ENCODE data around the gene CKB.
"Not testable (repeated sequence)": the region's sequence is repeated elsewhere in the genome, so short reads cannot be mapped to it uniquely, and the experiment has no call there.

The CKB gene

DNA sequence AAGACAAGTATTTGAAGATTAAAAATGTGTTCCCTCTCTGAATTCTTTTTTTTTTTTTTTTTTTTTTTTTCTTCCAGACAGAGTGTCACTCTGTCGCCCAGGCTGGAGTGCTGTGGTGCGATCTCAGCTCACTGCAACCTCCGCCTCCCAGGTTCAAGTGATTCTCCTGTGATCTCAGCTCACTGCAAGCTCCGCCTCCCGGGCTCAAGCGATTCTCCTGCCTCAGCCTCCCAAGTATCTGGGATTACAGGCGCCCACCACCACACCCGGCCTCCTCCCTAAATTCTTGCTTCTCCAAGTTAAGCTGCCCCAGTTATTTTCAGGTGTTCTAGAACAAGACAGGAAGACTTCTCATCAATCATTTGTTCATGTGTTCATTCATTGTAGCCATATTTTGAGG is 10.4 kb downstream of the CKB start:
- not testable (repeated sequence) for DNase-seq (ENCODE audit: low spot score)

DNA sequence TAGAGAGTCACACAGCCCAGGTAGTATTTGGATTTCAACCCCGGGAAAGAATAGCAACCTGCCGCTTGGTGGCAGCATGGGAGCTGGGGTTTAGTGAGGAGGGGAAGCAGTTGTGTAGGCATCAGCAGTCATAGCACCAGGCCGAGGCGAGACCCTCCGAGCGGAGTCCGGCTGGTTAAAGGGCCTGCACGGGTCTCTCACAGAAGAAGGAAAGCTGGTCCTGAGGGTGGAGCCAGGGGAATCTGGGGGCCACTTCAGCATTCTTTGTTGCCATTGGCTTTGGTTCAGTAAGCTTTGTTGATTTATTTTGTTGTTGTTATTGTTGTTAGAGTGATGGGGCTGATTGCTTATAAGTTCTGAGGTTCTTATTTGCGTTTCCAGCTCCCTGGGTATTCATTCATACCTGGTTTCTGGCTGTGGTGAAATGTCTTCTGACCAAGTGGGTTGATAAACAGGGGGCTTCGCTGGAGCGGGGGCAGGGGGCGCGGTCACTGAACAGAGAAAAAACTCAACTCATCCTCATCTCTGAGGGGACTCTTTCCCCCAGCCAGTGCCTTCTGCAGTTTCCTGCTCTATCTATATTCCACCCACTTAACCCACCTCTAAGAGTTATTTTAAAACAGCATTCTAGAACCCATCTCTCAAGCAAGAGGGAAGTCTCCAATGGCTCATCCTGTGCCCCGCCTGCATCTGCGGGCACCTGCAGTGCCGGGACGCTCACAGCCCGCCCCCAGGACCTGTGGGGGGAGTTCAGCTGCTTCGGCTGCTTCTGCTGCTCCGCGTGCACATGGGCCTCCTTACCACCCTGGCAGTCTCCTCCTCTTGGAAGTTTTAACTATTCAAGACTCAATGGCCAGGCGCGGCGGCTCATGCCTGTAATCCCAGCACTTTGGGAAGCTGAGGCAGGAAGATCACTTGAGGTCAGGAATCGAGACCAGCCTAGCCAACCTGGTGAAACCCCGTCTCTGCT is 11.6 kb downstream of the CKB start:
- DNase-seq (ENCODE audit: low spot score): no peak

DNA sequence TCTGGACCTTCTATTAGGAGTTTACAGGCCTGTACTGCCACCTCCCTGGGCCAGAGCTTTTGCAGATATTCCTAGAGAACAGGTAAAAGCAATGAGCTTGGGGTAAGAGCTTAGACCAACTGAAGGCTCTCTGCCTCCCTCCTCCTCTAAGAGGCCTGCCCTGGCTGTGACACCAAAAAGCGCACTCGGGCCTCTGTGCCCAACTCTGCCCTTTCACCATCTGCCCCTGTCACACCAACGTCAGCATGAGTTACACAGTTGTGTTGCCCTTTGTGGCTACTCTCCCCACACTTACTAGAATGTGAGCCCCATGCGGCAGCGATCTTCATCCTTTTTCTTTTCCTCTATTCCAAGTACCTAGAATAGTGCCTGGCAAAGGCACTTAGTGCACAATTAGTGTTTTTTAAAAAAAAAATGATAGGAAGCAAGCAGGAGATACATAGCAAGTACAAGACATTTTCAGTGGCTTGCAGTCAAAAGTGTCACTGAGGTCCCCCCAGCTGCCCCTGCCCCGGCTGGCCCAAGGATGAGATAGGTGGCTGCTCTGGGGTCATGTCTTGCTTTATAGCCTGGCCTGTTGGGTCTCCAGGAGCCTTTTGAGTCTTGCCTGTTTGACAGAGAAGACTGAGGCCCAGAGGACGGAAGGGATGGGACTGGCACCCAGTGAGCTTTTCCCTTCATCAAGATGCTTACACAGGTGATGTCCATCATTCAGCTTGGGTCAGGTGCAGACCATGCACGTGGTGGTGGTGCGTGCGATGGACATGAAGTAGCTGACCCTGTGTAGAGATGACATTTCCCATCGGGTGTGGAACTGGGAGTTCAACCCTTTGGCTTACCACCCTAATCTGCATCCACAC is 12.5 kb downstream of the CKB start:
- no peak for DNase-seq (ENCODE audit: low spot score)

DNA sequence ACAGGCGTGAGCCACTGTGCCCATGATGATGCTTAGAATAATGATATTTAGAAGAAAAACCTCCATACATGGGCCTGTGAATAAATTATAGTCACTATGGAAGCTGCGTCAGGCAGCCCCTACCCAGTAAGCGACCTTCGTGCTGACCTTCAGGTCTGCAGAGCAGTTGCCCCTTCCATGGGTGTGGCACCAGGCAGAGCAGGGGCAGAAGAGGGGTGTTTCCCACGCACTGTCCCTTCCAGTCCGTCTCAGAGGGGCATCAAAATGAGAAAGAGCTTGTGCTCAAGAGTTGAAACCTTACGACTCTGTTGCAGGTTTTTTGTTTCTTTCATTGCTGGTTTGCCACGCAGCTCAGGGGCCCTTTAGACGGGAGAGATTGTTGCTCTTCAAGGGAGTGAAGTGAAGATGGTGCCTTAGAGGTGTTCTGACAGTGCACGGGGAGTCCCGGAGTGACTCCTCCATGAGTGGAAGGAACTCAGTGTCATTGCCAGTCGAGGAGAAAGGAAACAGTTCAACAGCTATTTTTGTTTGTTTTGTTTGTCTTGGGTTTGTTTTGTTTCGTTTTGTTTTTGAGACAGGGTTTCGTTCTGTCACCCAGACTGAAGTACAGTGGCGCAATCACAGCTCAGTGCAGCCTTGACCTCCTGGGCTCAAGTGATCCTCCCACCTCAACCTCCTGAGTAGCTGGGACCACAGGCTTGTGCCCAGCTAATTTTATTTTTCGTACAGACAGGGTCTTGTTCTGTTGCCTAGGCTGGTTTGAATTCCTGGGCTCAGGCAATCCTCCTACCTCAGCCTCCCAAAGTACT is 13.9 kb downstream of the CKB start:
- DNase-seq (ENCODE audit: low spot score): no peak

DNA sequence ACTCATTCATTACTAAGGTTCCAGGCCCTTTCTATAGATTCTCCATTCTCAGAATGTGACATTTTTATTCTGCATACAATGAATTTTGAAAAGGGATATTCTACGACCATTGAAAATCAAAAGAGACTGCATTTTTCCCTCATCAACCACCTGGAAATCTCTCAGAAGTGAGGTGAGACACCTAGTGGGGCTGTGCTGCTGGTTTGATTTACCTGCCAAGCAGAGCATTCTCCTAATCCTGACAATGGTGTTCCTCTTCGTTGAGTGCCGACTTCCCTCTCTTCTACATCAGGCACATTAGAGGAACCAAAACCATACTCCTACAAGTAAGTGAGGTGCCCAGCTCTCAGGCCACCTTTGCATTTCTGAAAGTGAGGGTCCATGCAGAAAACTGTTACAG is 14.9 kb downstream of the CKB start:
- no peak for DNase-seq (ENCODE audit: low spot score)

DNA sequence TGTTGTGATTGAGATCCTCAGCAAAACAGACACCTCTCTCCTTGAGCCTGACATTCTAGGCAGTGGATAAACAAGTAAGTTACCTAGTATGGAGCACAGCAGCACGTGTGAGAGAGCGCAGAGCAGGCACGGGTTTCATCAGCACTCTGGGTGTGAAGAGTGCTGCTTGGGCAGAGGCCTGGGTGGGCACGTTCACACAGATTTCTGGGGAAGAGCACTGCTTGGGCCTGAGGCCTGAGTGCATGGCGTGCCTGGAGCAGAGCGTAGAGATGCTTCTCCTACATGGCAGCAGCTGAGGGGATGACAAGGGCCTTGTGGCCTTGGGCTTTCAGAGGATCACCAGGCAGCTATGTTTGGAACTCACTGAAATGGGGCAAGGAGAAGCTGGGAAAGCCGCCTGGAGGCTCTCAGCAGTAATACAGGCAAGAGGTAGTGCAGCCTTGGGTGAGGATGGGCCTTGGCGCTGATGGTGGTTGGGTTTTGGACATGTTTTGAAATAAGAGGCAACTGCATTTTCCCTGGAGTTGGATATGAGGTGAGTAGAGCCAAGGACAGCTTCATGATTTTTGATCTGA is 17.6 kb downstream of the CKB start:
- DNase-seq (ENCODE audit: low spot score): no peak

DNA sequence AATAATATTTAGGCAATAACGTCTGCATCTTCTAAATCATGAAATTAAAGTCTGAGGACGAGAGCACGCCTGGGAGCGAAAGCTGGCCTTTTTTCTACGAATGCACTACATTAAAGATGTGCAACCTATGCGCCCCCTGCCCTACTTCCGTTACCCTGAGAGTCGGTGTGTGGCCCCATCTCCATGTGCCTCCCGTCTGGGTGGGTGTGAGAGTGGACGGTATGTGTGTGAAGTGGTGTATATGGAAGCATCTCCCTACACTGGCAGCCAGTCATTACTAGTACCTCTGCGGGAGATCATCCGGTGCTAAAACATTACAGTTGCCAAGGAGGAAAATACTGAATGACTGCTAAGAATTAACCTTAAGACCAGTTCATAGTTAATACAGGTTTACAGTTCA is 19.3 kb downstream of the CKB start:
- no peak for DNase-seq (ENCODE audit: low spot score)

DNA sequence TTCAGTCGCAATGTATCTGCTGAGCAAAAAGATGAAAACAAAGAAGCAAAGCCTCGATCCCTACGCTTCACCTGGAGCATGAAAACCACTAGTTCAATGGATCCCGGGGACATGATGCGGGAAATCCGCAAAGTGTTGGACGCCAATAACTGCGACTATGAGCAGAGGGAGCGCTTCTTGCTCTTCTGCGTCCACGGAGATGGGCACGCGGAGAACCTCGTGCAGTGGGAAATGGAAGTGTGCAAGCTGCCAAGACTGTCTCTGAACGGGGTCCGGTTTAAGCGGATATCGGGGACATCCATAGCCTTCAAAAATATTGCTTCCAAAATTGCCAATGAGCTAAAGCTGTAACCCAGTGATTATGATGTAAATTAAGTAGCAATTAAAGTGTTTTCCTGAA is 19.8 kb downstream of the CKB start:
- no peak for DNase-seq (ENCODE audit: low spot score)

DNA sequence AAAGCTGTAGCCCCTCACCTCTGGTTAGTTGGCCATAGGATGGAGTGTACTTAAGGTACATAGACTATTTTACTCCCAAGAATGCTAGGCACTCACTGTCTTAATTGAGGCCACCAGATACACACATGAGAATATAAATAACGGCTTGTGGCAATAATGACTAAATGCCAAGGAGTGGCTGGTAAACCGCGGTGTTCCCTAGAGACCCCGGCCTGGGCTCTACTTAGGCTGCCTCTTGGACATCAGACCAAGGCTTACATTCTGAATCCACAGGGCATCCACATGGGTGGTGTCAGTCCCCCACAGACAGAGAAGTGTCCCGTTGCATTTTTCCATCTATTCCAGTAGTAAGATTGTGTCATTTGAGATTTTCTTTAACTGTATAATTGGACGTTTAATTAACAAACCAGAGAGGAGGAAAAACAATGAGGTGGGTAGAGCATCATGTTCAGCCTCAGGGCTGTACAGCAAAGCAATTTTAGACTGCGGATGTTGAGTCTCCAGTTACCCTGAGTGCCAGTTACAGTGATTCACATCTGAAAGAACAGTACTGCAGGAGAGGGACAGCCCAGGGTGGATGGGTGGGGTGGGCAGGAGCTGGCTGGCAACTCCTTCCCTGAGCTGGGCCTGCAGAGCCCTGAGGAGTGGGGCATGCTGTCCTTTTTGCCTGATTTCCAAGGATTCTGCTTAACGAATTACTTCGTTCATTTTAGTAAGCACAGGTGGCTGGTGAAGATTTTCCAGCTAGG is 20.5 kb downstream of the CKB start:
- no peak for DNase-seq (ENCODE audit: low spot score)

DNA sequence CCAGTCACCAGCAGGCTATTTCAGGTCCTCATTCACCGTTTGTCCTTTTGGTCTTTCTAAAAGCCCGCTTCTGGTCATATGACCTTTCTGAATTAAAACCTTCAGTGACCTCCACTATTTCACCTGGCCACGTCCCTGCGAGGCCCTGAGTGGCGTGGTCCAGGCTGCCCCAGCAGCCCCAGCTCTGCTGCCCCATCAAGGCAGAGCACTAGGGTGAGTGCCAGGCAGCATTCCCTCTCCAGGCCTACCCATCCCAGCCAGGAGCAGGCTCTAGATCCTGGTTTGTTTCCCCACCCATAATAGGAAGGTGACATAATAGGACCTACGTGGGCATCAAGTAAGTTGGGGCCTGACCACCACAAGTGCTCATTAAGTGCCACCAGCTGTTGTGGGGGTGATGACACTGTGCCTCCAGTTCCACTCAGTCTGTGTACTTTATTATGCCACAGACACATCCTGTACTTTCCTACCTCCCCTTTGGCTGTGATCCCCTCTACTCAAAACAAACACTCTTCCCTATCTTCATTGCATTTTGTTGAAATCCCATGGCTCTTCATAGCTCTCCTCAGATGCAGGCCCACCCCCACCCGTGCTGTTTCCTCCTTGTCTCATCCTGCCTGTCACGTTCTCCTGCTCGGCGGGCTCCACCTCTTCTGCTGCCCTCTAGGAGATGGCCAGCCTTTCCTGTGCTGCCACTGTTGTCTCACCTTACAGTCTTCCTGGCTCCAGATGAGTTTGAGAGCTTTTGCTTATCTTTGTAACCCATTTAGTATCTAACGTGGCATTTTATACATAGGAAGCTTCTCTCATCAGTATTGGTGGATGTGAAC is 21.4 kb downstream of the CKB start:
- DNase-seq (ENCODE audit: low spot score): no peak

DNA sequence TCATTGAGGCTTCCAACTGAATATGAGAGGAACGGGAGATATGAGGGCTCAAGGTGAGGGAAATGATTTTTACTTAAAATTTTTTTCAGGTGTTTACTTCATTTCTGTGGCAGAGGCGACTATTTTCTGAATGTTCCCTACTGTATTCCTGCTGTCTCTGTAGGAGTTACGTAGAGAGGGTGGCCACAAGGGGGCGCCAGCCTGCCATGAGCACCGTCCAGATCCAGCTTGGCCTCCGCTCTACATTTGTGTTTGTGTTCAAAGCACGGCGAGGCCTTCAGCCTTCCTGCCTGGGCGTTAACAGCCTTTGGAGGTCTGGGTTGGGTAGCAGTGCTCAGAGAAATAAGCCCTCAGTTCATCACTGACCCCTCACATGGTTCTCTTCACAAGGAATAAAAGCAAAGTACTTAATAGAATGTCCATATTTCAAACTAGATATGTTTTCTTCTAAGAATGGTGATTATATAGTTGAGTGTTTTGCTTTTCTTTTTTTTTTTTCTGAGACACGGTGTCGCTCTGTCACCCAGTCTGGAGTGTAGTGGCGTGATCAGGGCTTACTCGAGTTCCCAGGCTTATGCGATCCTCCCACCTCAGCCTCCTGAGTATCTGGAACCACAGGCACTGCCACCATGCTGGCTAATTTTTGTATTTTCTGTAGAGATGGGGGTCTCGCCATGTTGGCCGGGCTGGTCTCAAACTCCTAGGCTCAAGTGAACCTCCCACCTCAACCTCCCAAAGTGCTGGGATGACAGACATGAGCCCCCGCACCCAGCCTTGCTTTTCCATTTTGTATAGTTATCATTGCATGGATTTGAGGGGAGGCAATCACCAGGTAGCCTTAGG is 22.3 kb downstream of the CKB start:
- peak; percentile 89 for DNase-seq (ENCODE audit: low spot score)

DNA sequence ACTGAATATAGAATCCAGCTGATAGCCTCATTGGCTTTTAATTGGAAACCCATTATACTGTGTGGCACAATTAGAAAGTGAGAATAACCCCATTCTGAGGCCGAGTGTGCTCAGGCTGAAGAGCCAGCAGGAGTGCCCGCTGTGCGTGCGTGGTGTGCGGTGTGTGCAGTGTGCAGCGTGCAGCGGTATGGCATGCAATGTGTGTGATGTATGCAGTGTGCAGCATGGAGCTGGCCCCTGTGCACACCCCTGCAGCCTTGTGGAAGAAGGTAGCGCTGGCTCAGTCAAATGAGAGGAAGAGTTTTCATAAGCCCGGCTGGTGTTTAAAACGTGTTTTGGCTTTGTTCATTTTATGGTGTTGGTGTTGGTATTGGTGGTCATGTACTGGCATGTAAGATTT is 22.9 kb downstream of the CKB start:
- no peak for DNase-seq (ENCODE audit: low spot score)

DNA sequence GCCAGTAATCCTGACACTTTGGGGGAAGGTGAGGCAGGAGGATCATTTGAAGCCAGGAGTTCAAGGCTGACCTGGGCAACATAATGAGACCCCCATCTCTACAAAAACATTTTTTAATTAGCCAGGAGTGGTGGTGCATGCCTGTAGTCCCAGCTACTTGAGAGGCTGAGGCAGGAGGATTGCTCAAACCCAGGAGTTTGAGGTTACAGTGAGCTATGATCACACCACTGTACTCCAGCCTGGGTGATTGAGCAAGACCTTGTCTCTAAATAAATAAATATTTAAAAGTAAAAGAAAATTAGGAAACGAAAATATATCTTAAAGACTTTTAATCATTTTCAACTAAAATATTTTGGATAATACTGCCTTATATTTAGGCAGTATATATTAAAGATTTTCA is 25.9 kb downstream of the CKB start:
- DNase-seq (ENCODE audit: low spot score): no peak

DNA sequence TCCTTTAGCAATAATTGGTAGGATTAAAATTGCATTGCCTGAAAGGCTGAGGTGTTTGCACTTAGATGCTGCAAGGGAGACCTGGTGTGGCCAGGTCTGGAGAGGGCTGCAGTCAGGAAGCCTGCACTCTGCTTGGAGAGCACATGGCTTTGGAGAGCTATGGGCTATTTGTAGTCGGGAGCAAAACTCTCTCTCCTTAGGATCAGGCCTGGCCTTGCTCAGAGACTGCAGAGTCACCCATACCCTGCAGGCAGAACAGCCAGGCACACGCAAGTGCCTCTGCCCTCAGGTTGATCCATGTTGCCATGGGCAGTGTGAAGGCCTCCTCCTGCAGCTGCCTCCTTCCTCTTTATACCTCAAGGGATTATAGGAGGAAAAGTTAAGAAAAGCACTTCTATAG is 26.8 kb downstream of the CKB start:
- DNase-seq (ENCODE audit: low spot score): no peak

DNA sequence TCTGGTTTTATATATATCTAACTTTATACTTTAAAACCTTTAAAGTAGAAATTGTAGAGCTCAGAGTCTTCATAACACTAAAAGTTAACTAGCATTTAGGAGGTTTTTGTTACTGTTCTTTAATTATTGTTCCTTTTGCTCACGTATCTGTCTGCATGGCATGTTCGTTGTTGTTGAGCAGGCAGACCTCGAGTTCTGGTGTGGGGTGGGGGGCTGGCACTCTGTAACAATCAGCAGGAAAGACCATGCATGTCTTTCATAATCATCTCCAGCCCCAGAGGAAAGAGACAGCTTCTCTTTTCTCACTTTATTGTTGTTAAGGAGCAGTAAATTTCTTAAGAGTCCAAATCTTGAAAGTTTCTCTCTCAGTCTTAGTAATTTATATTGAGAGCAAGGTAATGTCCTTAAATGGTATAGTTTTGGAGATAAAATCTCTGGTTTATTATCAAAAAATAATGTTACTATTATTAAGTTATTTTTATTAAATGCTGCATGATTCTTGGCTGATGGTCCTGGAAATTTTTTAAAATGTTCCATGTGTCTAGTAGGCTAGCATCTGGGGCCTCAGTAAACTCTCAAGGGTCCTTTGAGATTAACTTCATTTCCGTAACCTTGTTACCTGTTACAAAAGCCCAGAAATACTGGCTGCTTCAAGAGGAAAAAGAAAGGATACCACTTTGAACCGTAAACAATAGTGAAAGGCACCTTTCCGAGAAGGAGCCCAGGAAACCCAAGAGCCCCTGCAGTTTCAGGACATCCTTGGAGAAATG is 30.3 kb downstream of the CKB start:
- no peak for DNase-seq (ENCODE audit: low spot score)

DNA sequence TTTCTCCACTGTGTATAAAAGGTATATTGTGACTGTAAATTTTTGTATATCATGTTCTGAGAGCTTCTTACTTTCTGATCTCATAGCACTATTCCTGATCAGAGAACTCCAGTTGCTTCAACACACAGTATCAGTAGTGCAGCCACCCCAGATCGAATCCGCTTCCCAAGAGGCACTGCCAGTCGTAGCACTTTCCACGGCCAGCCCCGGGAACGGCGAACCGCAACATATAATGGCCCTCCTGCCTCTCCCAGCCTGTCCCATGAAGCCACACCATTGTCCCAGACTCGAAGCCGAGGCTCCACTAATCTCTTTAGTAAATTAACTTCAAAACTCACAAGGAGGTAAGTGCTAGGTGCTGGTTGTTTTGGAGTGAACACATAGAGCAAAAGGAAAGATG is 30.9 kb downstream of the CKB start:
- no peak for DNase-seq (ENCODE audit: low spot score)

DNA sequence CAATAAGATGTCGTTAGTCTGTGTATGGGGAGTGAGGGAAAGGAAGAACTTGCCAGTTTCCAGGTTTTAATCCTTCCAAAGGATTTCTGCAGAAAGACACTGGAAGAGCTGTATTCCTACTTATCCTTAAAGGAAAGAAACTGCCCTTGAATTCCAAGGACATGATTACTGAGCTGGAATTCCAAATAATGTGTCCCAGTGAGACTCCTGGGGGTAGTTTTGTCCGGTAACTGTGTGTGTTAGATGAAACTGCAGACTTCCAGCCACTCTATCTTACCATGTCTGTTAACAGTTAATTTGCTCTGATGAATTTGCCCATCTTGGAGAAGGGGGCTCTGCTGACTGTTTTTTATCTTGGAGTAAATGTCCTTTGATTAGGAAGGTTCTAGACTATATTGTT is 33.0 kb downstream of the CKB start:
- DNase-seq (ENCODE audit: low spot score): no peak

DNA sequence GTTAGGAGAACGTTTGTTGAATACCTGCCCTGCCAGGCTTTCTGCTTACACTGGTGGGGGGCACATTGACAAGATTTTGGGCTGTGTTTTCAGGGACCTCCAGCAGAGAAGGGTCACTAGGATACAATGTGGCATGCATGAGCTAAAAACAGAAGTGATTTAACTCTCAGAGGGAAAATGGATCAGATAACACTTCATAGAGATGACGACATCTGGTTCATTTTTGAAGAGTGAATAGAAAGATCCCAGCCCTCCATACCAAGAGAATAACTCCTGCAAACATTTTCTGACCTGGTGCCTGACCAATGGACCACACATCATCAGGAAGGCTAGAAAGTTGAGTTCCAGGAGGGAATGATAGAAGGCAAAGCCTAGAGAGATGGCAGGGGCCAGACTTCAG is 33.7 kb downstream of the CKB start:
- no peak for DNase-seq (ENCODE audit: low spot score)

DNA sequence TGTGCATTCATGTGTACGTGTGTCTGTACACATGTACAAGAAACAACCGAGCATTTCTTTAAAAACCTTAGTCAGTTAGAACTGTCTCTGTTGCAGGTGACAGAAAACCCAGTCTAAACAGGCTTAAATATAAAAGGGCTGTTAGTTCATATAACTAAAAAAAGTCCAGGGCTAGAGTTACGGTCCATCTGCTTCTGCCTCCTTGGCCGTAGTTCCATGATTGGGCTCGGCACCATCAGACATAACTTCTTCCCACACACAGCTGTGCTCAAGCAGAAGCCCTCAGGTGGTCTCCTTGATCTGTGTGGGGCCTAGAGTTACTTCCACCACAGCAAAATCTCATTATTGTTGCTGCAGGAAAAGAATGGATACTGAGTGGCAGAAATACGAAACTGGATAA is 34.6 kb downstream of the CKB start:
- DNase-seq (ENCODE audit: low spot score): no peak

Measured in GM03348 (cell line).